Fibroblast of villous mesenchyme (primary cell): ENCODE results near the gene DTNA. TPM values are rescaled to one million over a fixed set of nuclear protein-coding genes. Genes with fewer than 3 reads are reported as not detected.

Experiments
- DNase-seq: peaks from one replicate; pipeline ENCODE4 v3.0.0-alpha.2; 2010; ENCODE audit warnings: low read depth
- H3K4me3 ChIP-seq: 2 replicates; pipeline ENCODE4 v1.5.1; 2011; ENCODE audit warnings: low read depth, mild to moderate bottlenecking, low read length
- CTCF ChIP-seq: IDR thresholded peaks from 2 replicates; pipeline ENCODE4 v1.5.1; 2012; ENCODE audit warnings: low read depth, mild to moderate bottlenecking, low read length; ENCODE audit not compliant: insufficient read depth
- total RNA-seq: library from RNA; depleted of rRNA; stranded (reverse); fragments of >200 nt; gene quantifications from 2 replicates; pipeline ENCODE4 v1.2.3, GENCODE V29; 2012

DTNA gene
- total RNA-seq, 1 donor: 18.1 TPM

- TF ChIP-seq CTCF: no peak
- DNase-seq: no peak
- H3K4me3 ChIP-seq: no peak overlapping the region
Measured at GRCh38 chr18:34764451-34764850, 54.4 kb downstream of the DTNA start.

- H3K4me3 ChIP-seq: no peak overlapping the region
- TF ChIP-seq CTCF: no peak
- peak; percentile 74 for DNase-seq
Measured at GRCh38 chr18:34767601-34768027, 57.5 kb downstream of the DTNA start.

GRCh38 chr18:34771958-34772357 lies 61.9 kb downstream of the DTNA start:
- peak; percentile 20 for DNase-seq
- no peak for TF ChIP-seq CTCF
- no peak overlapping the region for H3K4me3 ChIP-seq

GRCh38 chr18:34772887-34773286 lies 62.8 kb downstream of the DTNA start:
- no peak for TF ChIP-seq CTCF
- H3K4me3 ChIP-seq: no peak overlapping the region
- peak; percentile 40 for DNase-seq

- peak; percentile 65 for DNase-seq
- H3K4me3 ChIP-seq: no peak overlapping the region
Measured at GRCh38 chr18:34773378-34773777, 63.3 kb downstream of the DTNA start.

GRCh38 chr18:34773961-34774766 lies 64.1 kb downstream of the DTNA start:
- H3K4me3 ChIP-seq: no peak overlapping the region
- DNase-seq: peak; percentile 31
- no peak for TF ChIP-seq CTCF

More at GRCh38 chr18:34773378-34773777, 63.3 kb downstream of the DTNA start:
- no peak for TF ChIP-seq CTCF
